GM19397 (cell line): ENCODE data around the gene IL4I1.

Experiments
- ATAC-seq: cut with Tn5 transposase; IDR thresholded peaks from one replicate; pipeline ENCODE4 v1.9.1; 2021; ENCODE audit warnings: mild to moderate bottlenecking, moderate library complexity; ENCODE audit not compliant: unreplicated experiment

IL4I1 gene

DNA sequence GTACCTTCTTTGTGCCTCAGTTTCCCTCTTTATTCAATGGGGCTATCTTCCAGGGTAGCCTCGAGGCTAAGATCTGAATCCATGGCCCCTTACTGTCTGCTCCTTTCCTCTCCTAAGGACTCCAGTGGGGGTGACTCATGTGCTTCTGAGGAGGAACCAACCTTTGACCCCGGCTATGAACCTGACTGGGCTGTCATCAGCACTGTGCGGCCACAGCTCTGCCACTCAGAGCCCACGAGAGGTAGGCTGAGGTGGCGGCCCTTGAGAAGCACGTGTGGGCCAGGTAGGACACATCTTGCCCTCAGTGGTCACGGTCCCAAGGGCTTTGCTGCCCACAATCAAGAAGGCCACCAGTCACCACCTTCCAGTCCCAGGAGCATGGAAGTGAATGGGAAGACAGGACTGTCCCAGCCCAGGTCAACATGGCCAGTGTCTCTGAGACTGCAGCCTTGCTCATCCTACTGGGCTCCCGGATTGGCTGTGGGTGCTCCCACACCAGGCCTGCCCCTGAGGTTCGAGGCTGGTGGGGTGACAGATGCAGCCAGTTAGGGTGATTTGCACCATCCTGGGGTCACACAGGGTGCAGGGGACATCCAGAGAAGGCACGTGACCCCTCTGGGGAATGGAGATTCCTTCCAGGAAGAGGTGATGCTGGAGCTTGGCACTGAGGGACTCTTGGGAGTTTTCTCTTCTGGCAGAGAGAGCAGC, 16.4 kb downstream of the IL4I1 start:
- no peak for ATAC-seq

DNA sequence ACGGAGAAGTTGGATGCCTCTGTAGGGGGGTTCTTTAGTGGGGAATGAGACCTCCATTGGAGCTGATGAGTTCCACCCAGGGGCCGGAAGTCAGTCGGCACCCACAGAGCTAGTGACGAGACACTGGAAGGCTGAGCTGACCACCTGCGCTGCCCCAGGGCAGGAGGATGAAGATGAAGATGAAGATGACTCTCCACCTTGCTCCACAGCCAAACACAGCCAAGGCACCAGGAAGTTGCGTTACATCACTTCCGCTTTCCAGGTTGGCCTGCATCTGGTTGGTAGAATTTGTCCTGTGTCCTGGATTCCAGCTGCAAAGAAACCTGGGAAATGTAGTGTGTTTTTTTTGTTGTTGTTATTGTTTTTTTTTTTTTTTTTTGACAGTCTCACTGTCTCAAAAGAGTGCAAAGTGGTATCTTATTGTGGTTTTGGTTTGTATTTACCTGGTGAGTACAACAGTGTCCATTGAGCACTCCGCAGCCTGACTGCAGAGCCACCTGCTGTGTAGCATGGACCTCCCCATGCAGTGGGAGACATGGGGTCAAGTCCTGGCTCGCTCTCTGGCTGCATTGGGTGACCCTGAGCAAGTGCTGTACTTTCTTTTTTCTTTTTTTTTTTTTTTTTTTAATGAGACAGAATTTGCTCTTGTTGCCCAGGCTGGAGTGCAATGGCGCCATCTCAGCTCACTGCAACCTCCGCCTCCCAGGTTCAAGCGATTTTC, 17.3 kb downstream of the IL4I1 start:
- ATAC-seq, result no peak

GRCh38 chr19:49878744-49879070, 18.0 kb downstream of the IL4I1 start:
- no peak for ATAC-seq

DNA sequence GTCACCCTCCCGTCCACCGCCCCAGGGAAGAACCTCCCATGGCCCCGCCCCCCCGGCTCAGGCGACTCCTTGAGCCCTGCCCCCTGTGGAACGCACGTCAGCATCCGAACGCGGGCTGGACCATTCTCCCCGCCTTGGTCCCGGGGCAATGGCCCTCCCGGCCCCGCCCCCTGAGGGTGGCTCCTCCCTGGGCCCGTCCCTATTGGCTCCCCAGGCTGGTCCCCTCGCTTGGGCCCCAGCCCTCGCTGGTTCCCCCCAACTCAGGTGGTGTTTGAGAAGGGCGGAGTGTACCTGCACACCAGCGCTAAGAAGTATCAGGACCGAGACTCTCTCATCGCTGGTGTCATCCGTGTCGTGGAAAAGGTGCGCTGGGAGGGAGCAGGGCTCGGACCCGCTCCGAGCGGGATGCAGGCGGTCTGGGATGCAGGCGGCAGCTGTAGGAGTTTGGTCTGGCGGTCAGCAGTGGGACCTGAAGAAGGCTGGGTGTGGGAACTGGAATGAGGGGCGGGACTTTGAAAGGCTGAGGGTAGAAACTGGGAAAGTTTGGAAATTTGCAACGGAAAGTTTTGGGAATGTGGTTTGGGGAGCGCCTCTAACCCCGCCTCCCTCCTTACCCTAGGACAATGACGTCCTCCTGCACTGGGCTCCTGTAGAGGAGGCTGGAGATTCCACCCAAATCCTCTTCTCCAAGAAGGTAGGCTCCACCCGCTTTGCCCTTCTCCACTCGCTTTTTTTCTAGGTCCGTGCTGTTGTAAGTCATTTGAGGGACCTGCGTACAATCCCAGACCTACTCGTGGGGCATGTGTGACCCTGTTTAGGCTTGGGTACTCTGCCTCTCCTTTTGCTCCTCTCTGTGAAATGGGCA, 18.6 kb downstream of the IL4I1 start:
- ATAC-seq, result peak; percentile 44

GRCh38 chr19:49877020-49877878, 19.4 kb downstream of the IL4I1 start, which contains the start of the genes AKT1S1 and TBC1D17:
Gene AKT1S1, minus strand, starts transcription at chr19:49877355. Its CDS starts 4,060 bp downstream, at chr19:49873295.
Gene TBC1D17, plus strand, starts transcription at chr19:49877702. Its CDS starts 22 bp downstream, at chr19:49877724.
- ATAC-seq, result peak; percentile 58

- ATAC-seq, result peak; percentile 48
These were observed 20.2 kb downstream of the IL4I1 start for GRCh38 chr19:49876422-49877019.

- ATAC-seq, result no peak
These were observed 20.7 kb downstream of the IL4I1 start for GRCh38 chr19:49875857-49876421.

GRCh38 chr19:49875177-49875576, 21.5 kb downstream of the IL4I1 start:
- no peak for ATAC-seq

DNA sequence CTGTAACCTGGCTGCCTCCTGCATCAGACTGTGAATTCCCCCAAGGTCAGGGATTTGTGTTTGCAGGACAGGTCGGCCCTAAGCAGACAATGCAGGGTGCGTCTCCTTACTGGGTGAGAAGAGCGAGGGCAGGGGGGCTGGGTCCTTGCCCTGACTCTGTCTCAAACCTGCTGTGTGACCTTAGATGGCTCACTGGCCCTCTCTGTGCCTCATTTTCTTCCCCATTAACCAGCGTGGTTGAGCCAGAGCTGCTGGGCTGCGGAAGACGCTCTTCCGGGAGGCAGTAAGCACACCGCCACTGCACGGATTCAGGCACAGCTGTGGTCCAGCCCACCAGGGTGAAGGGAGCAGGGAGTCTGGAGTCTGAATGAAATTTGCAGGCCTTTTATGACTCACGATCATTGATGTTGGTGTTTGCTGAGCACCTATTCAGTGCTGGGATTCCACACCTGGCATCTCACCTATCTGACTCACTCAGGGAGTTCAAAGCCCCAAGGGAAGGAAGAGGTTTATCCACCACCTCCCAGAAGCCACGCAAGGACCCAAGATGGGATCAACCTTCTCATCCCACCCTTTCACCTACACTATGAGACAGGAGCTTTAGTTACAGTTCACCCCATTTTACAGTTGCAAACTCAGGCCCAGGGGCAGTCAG, 22.1 kb downstream of the IL4I1 start:
- ATAC-seq, result no peak

- no peak for ATAC-seq
These were observed 22.9 kb downstream of the IL4I1 start for GRCh38 chr19:49873834-49874233.

- no peak for ATAC-seq
These were observed 23.6 kb downstream of the IL4I1 start for GRCh38 chr19:49873129-49873521.

GRCh38 chr19:49872245-49873128, 24.2 kb downstream of the IL4I1 start:
- no peak for ATAC-seq

DNA sequence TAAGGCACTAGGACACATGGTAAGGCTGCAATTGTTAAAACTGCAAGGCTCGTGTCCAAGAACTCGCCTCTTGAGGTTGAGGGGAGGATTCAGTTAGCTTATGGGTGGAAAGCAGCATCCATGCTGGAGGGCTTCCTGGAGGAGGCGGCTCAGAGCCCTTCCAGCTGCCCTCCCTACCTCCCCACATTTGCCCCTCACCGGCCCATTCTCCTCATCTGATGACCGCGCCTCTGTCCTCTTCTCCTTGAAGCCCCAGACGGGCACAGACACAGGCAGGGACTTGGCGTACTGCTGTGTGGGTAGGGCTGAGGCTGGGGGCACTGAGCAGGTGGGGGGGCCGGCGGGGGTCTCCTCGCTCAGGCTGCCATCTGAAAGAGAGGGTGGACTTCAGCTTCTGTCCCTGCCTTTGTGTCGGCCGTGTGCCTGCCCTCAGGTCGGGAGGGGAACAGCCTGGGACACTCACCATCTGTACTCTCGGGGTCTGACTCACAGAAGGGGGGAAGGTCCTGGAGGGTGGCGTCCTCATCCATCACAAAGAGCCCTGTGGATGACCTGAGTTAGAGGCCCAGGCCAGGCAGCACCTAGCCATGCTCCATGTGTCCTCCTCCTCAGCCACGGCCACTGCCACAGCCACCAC, 25.2 kb downstream of the IL4I1 start:
- ATAC-seq, result no peak

DNA sequence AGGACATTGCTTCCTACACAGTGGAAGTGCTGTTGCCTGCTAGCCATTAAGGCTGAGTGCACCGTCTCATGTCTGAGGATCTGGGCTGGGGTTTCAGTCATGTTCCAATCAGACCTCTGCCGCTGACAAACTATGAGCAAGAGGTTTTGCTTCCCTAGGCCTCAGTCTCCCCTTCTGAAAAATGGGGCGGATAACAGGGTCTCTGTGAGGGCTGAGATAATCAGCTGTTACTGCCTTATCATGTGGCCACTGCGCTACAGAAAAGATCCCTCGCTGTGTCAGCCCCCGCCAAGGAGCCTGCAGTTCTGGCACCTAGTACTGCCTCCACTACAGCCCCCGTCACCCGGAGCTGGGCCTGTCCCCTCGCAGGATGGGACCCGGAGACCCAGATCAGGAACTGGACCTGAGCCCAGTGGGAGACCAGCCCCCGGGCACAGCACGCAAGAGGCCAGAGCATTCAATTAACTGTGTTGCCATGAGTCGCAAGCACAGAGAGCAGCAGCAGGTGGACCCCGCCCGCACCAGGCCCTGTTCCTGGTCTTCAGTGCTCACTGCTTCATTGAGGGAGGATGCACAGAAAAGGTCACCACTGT, 26.3 kb downstream of the IL4I1 start:
- ATAC-seq, result no peak

DNA sequence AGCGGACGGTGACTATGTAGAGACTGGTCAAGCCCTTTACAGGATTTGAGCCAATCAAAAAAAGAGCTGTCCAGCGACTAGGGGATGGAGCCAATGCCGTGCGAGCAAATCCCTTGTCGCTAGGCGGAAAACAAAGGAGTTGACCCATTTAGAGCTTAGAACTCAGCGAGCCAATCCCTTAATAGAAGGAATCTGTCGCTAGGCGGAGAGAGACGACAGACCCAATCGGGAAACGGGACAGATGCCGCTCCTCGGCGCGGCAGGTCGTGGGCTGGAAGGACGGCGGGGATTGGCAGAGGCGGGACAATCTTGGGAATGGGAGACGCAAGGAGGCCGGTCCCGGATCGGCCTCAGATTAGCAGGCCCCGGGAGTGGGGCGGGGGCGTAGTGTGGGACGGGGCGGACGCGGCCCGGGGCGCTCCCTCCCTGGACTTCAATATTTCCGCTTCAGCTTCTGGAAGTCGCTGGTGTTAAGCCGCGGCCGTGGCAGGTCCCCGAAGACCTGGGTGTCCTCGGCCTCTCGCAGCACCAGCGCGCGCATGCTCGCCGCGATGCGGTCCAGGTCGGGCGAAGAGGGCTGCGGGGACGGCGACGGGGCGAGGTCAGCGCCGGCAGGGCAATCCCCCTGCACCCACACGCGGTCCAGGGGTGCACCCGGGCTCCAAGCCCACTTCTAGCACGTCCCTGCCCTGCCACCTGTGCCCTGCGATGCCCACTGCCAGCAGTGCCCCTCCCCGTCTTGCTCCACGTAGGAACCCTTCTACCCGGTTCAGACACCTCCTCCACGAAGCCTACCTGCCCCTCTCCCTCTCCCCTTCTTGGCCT, 27.0 kb downstream of the IL4I1 start:
- peak; percentile 56 for ATAC-seq

DNA sequence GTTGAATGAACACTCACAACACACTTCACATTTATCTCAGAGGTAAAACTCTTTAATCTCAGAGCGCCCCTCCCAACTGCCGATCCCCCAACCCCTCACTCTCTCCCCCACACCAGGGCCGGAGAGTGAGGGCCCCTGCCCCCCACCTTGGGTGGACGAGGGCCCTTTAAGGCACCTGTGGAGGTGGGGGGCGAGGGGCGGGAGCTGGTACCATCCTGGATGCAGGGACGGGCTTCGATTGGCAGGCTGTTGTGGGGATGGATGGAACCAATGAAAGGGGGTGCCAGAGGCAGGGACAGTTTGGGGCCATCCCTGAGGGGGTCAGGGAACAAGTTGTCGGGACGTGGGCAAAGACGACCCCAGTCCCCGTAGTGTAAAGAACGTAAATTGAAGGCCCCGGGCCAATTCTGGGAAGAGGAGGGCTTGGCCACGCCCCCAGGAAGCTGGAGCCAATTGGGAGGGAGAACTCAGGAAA, 27.6 kb downstream of the IL4I1 start:
- ATAC-seq, result peak; percentile 8
